HG02588 (cell line): ENCODE results near the gene GPR148.
"Not testable (repeated sequence)": the region's sequence is repeated elsewhere in the genome, so short reads cannot be mapped to it uniquely, and the experiment has no call there.

ENCODE experiments used
- ATAC-seq: cut with Tn5 transposase; IDR thresholded peaks from one replicate; pipeline ENCODE4 v1.9.1; 2021; ENCODE audit warnings: mild to moderate bottlenecking, moderate library complexity; ENCODE audit not compliant: unreplicated experiment

GPR148 gene, protein sequence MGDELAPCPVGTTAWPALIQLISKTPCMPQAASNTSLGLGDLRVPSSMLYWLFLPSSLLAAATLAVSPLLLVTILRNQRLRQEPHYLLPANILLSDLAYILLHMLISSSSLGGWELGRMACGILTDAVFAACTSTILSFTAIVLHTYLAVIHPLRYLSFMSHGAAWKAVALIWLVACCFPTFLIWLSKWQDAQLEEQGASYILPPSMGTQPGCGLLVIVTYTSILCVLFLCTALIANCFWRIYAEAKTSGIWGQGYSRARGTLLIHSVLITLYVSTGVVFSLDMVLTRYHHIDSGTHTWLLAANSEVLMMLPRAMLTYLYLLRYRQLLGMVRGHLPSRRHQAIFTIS

DNA sequence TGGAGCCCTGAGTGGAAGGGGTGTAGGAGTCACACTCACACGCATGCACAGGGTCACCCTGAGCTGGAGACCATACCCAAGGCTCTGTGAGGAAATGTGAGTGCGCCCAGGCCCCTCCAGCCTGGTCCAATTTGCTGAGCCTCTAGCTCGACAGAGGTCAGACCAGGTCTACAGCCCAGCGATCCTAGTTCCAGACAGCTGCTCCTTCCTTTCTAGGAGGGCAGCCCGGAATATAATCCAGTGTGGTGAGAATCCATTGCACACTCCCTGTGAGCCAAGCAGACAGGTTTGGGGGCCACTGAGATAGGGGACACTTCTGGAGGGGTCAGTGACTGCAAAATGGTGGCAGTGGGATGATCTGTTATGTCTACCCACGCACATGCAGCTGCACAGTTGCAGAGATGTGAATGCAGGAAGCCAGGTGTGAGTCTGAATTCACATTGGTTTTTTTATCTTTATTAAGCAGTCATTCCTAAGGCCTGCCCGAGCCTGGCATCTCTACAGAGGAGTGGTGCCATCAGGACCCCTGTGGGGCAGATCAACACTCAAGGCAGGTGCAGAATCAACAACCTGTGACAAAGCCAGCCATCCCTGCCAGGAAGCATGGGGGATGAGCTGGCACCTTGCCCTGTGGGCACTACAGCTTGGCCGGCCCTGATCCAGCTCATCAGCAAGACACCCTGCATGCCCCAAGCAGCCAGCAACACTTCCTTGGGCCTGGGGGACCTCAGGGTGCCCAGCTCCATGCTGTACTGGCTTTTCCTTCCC lies at the start of gene GPR148:
GPR148 (plus strand) TSS at position 522 of the 768 bp plus-strand sequence; CDS start at position 604, 82 bp downstream.
- no peak for ATAC-seq

- ATAC-seq = not testable (repeated sequence)
Observed at GRCh38 chr2:130692041-130692770, 36.7 kb upstream of the GPR148 start.

GRCh38 chr2:130693474-130693873 lies 35.4 kb upstream of the GPR148 start:
- not testable (repeated sequence) for ATAC-seq

DNA sequence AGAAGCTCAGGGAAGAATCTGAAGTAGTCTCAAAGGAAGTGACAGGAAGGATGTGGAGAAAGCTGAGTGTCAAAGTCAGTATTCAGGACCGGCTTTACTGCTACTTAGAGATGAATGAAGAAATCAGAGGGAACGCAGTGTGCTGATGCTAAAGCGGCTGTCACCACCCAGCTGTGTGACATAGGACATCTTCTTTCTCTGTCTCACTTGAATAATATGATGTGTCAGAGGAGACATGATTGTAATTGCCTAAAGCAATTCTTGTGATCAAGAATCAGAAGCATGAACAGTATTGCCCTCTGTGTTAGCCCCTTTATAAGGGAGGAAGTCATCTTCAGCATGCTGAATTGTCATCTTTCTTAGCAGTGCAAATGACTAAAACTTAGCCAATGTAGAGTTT lies 25.6 kb upstream of the GPR148 start:
- not testable (repeated sequence) for ATAC-seq

GRCh38 chr2:130714795-130715194 lies 14.1 kb upstream of the GPR148 start:
- ATAC-seq = not testable (repeated sequence)

GRCh38 chr2:130720036-130720435 lies 8.8 kb upstream of the GPR148 start:
- ATAC-seq = no peak

DNA sequence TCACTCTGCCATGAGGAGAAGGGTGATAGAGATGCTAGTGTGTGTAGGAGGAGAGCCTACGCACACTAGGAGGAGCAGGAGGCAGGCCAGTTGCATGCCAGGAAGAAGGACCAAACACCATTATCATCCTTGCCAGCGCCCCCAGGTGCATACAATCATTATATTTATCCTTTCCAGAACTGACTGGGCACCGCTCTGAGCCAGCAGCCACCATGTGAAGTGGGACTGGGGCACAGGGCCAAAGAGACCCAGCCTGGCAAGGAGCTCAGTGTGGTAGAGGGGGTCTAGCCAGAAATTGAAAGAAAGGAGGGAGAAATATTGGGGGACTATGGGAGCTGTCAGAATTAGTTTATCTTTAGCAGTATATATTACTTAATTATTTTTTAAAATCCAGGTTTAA lies 8.3 kb upstream of the GPR148 start:
- ATAC-seq = no peak

DNA sequence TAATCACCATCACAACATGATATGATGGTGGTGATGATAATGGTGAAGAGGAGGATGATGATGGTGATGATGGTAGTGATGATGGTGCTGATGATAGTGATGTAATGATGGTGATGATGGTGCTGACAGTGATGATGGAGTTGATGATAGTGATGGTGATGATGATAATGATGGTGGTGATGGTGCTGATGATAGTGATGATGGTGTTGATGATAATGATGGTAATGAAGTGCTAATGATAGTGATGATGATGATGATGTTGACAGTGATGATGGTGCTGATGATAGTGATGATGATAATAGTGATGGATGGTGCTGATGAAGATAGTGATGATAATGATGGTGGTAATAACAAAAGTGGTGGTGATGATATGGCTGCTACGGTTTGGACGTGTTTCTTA lies 4.4 kb upstream of the GPR148 start:
- no peak for ATAC-seq

DNA sequence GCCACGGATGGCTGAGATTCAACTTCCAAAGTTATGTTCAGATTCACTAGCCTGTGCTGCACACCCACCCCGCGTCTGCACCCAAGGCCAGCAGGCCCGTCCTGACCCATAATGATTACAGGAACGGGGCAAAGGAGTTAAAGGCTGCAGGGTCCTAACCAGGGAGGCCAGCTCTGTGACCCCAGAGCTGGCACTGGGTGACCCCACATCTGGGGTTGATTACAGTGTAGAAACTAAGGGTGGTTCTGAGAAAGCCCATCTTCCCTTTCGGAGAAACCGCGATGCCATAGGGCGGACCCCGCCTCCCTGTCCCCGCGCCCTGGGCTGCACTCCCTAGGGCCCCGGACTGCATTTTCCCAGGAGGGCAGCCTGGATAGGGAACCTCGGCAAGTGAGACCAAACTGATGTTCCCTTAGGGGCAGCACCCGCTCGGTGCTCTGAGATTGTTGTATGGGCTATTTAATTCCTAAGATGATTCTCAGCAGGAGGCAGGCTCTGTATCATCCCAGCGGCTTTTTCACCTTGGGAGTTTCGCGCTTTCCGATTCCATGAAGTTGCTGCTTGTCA lies 2.2 kb upstream of the GPR148 start:
- no peak for ATAC-seq

- ATAC-seq = peak; percentile 94
Observed at GRCh38 chr2:130727286-130727924, 1.5 kb upstream of the GPR148 start.

DNA sequence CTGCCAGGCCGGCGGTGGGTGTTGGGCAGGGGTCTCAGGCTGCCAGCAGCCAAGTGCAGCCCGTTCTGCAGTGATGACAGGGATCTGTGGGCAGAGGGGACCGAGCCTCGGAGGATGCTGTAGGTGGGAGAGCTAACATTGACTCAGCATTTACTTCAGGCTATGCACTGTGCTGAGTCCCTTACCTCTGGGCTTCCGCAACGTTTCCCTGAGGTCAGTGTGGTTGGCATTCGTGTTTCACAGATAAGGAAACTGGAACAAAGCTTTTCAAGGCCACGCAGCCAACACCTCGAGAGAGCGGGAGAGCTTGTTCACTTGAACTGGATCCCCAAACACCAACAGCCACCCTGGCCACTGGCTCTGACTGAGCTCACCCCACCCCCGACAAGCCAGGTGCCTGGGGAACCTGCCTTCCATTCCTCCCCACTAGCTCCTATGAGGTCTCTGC lies 839 bp upstream of the GPR148 start:
- no peak for ATAC-seq

- no peak for ATAC-seq
Observed at GRCh38 chr2:130729322-130730299, 741 bp downstream of the GPR148 start.

- not testable (repeated sequence) for ATAC-seq
Observed at GRCh38 chr2:130732257-130732656, 3.4 kb downstream of the GPR148 start.

DNA sequence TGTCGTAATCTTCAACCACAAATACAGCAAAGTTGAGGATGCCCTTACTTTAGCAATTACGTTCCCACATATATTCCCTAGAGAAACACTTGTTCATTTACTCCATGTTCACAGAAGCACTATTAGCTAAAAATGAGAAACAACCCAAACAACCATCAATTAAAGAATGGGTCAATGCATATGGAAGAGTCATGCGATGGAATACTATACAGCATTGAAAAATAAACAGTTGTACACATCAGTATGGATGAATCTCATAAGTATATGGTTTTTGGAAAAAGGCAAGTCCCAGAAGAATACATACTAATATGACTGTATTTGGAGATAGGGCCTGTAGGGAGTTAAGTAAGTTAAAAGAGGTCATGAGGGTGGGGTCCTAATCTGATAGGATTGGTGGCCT lies 6.3 kb downstream of the GPR148 start:
- no peak for ATAC-seq

DNA sequence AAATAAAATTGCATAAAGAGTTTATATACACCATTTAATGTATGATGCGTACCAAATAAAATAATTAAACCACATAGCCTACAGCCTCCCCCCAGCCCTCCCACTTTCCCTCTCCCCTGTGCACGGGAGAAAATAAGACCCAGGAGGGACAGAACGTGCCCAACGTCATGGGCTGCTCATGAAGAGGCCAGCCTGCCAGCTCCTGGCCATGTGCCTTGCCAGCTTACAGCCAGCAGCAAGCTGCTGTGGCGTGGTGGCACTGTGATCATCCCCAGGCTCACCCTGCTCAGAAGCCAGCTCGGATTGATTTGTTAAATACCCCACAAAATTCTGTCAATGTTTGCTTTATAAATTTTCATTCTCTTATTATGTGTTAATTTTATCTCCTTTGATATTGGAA lies 7.6 kb downstream of the GPR148 start:
- no peak for ATAC-seq

GRCh38 chr2:130737592-130737991 lies 8.7 kb downstream of the GPR148 start:
- ATAC-seq = no peak

GRCh38 chr2:130740671-130741070 lies 11.8 kb downstream of the GPR148 start:
- ATAC-seq = no peak

DNA sequence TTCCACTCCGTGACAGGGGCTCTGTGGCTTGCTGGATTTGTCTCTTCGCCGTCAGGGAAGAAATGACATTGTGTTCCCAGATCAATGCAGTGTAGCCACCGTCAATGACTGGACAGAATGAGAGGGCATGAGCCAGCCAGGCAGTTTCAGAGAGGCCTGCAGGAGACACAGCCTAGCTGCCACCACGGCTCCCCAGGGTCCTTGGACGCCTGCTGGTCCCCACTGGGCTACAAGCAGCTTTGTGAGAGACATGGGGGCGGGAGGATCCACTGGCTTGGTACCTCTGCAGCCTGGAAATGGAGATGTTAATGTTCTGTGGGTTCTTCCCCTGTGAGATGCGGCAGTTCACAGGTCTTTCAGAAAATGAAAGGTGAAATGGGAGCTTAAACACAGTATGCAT lies 14.4 kb downstream of the GPR148 start:
- ATAC-seq = no peak
